ENCODE measurements around the gene LRP3. TPM values are rescaled to one million over a fixed set of nuclear protein-coding genes. Genes with fewer than 3 reads are reported as not detected.
"Not testable (repeated sequence)": the region's sequence is repeated elsewhere in the genome, so short reads cannot be mapped to it uniquely, and the experiment has no call there.

Gene LRP3
- polyA plus RNA-seq, 10 donors, result 14.0 to 26.6 (median 20.6) TPM

- no peak for DNase-seq
These were observed 18.9 kb upstream of the LRP3 start for GRCh38 chr19:33175156-33175782.

GRCh38 chr19:33175886-33176669 lies 18.1 kb upstream of the LRP3 start:
- peak in 1 of 3 donors; percentile 16 for DNase-seq

DNA sequence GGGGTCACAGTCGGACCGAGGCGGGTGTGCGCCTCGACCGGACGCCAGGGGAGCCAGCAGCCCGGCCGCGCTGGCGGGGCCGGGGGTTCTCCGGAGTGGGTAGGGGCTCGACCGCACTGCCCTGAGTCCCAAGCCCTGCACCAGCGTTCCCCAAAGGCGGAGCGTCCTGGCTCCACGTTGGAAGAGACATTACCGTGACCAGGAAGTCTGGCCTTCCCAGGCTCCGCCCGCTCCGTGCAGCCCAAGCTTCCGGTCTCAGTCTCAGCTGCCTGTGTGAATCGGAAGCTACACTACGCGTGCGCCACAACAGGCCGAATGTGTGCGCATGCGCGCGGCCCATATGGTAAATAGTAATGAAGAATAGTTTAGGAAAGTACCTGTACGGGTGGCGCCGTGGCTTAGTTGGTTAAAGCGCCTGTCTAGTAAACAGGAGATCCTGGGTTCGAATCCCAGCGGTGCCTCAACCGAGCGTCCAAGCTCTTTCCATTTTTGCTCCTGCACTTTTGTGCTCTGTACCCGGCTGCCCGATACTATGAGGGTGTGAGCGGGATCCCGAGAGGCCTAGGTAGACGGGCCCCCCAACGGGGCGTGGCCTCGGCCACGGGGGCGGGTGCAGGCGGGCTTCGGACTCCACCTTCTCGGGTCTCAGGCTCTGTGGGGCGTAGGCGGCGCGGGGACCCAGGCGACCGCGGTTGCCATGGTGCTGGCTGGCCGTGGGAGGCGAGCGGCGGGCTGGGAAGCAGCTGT lies 17.3 kb upstream of the LRP3 start:
- DNase-seq, result peak; percentile 98 to 99 (median 98)

- no peak for DNase-seq
These were observed 16.6 kb upstream of the LRP3 start for GRCh38 chr19:33177417-33177979.

DNA sequence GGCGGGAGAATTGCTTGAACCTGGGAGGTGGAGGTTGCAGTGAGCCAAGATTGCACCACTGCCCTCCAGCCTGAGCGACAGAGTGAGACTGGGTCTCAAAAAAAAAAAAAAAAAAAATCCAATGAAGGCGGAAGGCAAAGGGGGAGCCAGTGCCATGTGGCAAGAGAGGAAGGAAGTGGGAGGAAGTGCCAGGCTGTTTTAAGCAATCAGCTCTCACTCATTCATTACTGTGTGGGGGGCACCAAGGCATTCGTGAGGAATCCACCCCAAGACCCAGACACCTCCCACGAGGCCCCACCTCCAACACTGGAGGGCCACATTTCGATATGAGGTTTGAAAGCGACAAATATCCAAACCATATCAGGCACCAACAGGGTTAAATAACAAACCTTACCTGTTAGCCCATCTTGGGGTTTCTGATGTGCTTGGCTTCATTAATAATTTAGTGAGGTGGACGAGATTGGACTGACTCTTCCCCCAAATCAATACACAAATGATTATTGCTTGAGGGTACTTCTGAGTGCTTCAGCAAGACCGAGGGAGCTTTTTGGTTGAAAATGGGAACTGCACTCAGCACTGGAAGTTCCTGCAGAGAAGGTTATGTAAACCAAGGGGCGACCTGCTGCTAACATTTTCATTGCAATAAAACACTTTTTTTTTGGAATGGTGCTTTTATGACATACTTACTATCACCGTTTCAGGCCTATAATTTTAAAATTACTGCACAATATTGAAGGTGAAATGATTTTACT lies 7.5 kb upstream of the LRP3 start:
- DNase-seq, result no peak

- no peak for DNase-seq
These were observed 7.0 kb upstream of the LRP3 start for GRCh38 chr19:33187183-33187540.

DNA sequence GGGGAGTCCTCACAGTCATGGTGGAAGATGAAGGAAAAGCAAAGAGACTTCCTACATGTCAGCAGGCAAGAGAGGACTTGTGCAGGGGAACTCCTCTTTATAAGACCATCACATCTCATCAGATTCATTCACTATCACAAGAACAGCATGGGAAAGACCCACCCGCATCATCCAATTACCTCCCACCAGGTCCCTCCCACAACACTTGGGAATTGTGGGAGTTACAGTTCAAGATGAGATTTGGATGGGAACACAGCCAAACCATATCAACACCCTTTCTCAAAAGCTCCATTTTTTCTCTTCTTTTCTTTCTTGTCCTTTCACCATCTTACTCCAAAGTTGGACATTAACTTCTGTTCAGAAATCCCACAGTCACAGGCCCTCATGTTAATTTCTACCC lies 4.7 kb upstream of the LRP3 start:
- no peak for DNase-seq

- not testable (repeated sequence) for DNase-seq
These were observed 3.0 kb upstream of the LRP3 start for GRCh38 chr19:33191092-33191491.

DNA sequence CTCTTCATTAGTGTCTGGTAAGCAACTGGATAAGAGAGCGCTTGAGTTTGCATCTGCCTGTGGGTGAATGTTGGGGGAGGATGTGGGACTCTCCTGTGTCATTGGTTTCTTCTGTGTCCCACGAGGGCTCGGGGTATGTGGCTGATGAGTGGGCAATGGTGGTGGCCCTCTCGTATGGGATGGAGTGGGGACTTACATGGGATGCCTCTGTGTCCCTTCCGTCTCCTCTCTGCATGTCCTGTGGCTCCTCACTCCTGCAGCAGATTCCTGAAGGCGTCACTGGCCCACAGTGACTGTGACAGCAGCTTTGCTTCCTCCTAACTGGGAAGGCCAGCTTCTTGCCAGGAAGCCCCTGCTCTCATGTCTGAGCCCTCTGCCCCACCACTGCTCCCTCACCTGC lies 2.6 kb upstream of the LRP3 start:
- DNase-seq, result no peak

GRCh38 chr19:33192010-33192409 lies 2.1 kb upstream of the LRP3 start:
- DNase-seq, result no peak

GRCh38 chr19:33193269-33193864 lies 763 bp upstream of the LRP3 start:
- DNase-seq, result no peak

GRCh38 chr19:33194532-33194885 lies 379 bp downstream of the LRP3 start:
- no peak for DNase-seq

GRCh38 chr19:33194886-33195644 lies 935 bp downstream of the LRP3 start:
- DNase-seq, result peak in 2 of 3 donors; percentile 51 to 75

GRCh38 chr19:33195645-33196347 lies 1.7 kb downstream of the LRP3 start:
- DNase-seq, result no peak

DNA sequence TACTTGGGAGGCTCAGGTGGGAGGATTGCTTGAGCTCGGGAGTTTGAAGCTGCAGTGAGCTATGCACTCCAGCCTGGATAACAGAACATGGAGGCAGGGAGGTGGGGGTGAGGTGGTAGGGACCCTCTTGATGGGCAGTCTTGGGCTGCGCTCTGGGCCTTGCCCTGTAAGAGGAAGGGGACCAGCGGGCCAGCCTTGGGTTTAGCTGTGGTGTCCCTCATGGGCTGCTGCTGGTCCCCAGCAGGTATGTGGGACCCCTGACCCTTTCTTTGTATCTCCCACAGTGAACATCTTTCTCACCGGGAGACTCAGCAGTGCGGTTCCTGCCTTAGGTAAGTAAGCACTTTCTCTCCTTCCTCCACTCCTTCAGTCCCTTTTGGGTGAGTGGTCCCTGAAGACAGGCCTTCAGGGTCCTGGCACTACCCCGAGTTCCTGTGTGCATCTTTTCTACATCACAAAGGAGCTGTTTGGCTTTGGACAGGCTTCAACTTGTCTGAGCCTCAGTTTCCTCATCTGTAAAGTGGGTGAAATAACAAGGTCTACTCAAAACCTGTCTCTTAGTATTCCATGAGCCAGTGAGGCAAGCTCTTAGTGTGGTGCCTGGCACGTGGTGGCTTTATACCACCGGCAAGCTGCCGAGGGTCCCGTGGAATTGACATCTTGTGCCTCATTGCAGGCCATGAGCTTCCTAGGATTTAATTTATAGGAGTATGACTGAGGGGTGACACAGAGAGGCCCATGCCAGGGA lies 2.5 kb downstream of the LRP3 start:
- DNase-seq, result no peak

- DNase-seq, result no peak
These were observed 3.5 kb downstream of the LRP3 start for GRCh38 chr19:33197591-33198000.

GRCh38 chr19:33198169-33198568 lies 4.0 kb downstream of the LRP3 start:
- DNase-seq, result no peak

DNA sequence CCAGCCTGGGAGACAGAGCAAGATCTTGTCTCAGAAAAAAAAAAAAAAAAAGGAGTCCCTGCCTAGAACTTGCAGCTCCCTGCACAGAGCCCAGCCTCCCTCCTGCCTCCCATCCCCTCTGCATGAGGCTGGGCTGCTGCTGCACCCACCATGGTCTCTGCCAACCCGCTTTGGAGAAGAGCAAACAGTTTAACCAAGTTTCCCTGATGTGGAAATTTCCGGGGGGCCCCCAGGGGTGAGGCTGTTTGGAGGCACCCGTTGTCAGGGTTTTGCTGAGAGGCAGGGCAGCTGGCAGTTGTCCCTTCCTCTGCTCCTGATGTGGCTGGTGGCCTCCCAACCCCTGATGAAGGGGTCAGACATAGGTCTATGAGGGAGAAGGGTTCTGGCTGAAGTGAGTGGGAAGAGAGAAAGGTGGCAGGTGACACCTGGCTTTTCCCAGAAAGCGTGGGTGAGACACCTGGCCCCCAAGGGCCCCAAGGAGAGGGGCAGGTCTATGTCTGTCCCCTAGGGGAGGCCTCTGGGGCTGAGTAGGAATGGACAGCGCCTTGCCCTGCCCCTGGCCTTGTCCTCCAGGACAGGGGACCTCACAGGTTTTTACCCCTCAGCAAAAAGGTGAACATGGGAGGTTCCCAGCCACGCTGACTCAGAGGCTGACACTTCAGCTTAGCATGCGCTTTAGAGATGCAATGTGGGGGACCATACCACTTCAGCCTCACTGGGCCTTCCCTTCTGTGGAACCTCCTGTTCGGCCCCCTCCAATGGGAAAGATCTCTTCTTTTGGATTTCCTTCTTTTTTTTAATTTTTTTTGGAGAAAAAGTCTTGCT lies 5.5 kb downstream of the LRP3 start:
- no peak for DNase-seq

All from muscle of back (tissue), 11 donors.